Measurements from ENCODE around the gene TCP11L1. TPM values are rescaled to one million over a fixed set of nuclear protein-coding genes. Genes with fewer than 3 reads are reported as not detected.

The TCP11L1 gene
- total RNA-seq, 4 donors from 2014 or later = 24.7 to 52.6 (median 34.6) TPM

DNA sequence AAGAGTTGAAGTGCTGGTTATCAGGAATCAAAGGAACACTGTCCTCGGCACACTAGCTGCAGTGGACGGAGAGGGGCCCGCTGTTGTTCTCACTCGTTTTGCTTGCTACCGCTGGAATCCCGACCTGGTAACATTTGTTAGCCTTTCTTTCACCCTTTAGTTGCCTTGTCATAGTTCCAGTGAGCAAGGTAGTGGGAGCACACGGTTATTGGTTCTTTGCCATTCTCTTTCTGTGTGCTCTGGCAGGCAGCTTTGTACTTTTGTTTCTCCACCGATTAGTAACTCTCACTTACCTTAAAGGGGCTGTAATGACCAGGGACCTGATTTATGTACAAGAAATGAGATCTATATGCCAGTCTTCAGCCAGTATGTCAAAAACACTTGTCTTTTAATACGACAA, 21.9 kb upstream of the TCP11L1 start:
- no peak for DNase-seq (ENCODE audit: low spot score)

DNA sequence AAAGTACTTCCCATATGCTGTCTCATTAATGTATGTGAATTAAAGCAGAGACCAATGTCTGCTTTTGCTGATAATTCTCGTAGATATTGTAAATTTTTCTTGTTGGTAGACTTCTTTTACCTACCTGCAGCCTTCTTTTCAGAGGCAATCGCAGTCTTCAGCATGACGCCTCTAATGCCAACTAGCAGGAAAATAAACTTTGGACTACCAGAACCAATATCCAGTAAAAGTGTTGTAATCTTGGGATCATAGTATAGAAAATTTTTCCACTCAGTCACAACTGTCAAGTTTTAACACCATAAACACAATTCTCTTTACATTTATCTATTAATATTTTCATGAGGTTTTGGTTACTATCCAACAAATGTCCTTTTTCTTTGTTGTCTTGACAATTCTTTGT, 21.4 kb upstream of the TCP11L1 start:
- no peak for TF ChIP-seq CTCF (IDR thresholded peaks at IDR 0.05)
- no peak for ATAC-seq (ENCODE audit: low FRiP score)
- DNase-seq (ENCODE audit: low spot score) = no peak

More for the DNA sequence above, 21.9 kb upstream of the TCP11L1 start:
- ATAC-seq (ENCODE audit: low FRiP score) = no peak
- TF ChIP-seq CTCF (IDR thresholded peaks at IDR 0.05) = no peak

- ATAC-seq (ENCODE audit: low FRiP score) (no peak), DNase-seq (ENCODE audit: low spot score) (no peak)
- no peak for TF ChIP-seq CTCF (IDR thresholded peaks at IDR 0.05)
Measured at GRCh38 chr11:33018840-33019239, 20.5 kb upstream of the TCP11L1 start.

GRCh38 chr11:33021501-33021900, 17.9 kb upstream of the TCP11L1 start:
- no peak for TF ChIP-seq CTCF (IDR thresholded peaks at IDR 0.05)
- no peak for ATAC-seq (ENCODE audit: low FRiP score)

DNA sequence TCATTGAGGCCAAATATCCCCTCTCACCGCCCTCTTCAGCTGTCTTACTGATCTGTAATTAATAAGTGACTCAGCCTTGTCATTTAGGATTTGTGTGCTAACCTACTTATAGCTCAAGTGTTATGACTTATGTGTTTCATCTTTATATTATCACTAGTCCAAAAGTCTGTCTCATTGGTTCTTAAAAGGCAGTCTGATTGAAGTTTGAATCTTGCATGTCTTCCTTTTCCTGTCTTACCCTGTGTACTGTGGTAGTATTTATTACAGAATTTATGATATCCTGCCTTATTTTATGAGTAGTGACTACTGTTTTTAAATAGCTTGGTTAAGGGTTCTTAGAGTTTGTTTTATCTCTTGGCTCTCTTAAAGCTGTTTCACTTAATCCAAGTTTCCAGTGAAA, 17.4 kb upstream of the TCP11L1 start:
- ATAC-seq (ENCODE audit: low FRiP score) (no peak), DNase-seq (ENCODE audit: low spot score) (no peak)
- TF ChIP-seq CTCF (IDR thresholded peaks at IDR 0.05) = no peak

More at GRCh38 chr11:33021501-33021900, 17.9 kb upstream of the TCP11L1 start:
- no peak for DNase-seq (ENCODE audit: low spot score)

GRCh38 chr11:33025339-33025722, 14.0 kb upstream of the TCP11L1 start:
- no peak for DNase-seq (ENCODE audit: low spot score)
- no peak for TF ChIP-seq CTCF (IDR thresholded peaks at IDR 0.05)
- no peak for ATAC-seq (ENCODE audit: low FRiP score)

DNA sequence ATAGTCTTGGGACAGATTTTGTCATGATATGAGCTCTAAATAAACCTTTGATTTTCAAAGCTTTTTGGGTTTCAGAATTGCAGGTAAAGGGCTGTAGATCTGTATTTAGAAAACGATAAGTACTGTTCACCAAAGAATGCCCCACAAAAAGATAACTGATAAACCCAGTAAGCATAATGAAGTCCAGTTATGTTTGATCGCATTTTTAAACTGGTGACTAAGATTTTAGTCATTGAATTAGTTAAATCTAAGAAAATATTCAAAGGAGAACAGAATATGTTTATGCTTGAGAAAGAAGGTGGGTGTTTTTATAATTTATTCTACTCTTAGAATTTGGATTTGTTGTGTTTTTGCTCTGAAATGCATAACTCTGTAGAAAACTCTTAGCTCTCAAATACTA, 12.1 kb upstream of the TCP11L1 start:
- TF ChIP-seq CTCF (IDR thresholded peaks at IDR 0.05) = no peak
- ATAC-seq (ENCODE audit: low FRiP score) = no peak
- no peak for DNase-seq (ENCODE audit: low spot score)

Data from omental fat pad (tissue), 4 donors.